A549 (cell line): ENCODE measurements around the gene ATAD5. TPM values are rescaled to one million over a fixed set of nuclear protein-coding genes. Genes with fewer than 3 reads are reported as not detected.

ENCODE experiments used
- ATAC-seq, 2 experiments: fragments of 200-7000 bp in 1 of 2; fragments of >200 bp in 1 of 2; cut with Nextera tagmentation in 1 of 2; cut with Tn5 transposase in 1 of 2; 3 replicates each; pipeline versions ENCODE4 v1.8.0 to v1.9.1; 2018 to 2020; ENCODE audit warnings: mild to moderate bottlenecking in 1 of 2, moderate library complexity in 1 of 2
- CTCF ChIA-PET: fragments of 300-600 bp; sonication (Branson Sonifier 250); formaldehyde crosslinking; extraction: SDS; loops from one replicate; lab custom pipeline; 2021; ENCODE audit warnings: antibody characterized with exemption, inconsistent platforms; lab: Yijun Ruan, JAX
- POLR2A ChIA-PET: fragments of 350-600 bp; formaldehyde crosslinking; extraction: SDS; loops from one replicate; lab custom pipeline; 2021; ENCODE audit warnings: antibody characterized with exemption, inconsistent platforms; lab: Yijun Ruan, JAX
- DNase-seq, 2 experiments: peaks; one replicate each; pipeline versions ENCODE4 v3.0.0 to v3.0.0-alpha.2; 2011 to 2016; ENCODE audit warnings: low read depth in 1 of 2, low spot score in 1 of 2
- FAIRE-seq: peaks from 2 replicates; lab custom pipeline; 2011; peaks lifted over from hg19 to GRCh38; lab: Jason Lieb, UNC
- H3K27ac ChIP-seq, 2 experiments: fragments of >200 bp; sonication (Bioruptor Twin); formaldehyde crosslinking; 3 replicates each; pipeline ENCODE4 v1.5.1; 2016 to 2017
- H3K4me1 ChIP-seq: fragments of >200 bp; sonication (Bioruptor Twin); formaldehyde crosslinking; 3 replicates; pipeline ENCODE4 v1.6.1; 2016
- H3K4me2 ChIP-seq: fragments of >200 bp; sonication (Bioruptor Twin); formaldehyde crosslinking; 3 replicates; pipeline ENCODE4 v1.6.1; 2016
- H3K4me3 ChIP-seq: fragments of >200 bp; sonication (Bioruptor Twin); formaldehyde crosslinking; 3 replicates; pipeline ENCODE4 v1.5.1; 2016
- H3K9me3 ChIP-seq: fragments of >200 bp; sonication (Bioruptor Twin); formaldehyde crosslinking; 3 replicates; pipeline ENCODE4 v1.6.1; 2016
- BHLHE40 ChIP-seq: IDR thresholded peaks from 2 replicates; pipeline ENCODE4 v1.6.1; 2012; ENCODE audit warnings: low read depth, low read length, inconsistent platforms
- CBX8 ChIP-seq: fragments of 200-600 bp; sonication (generic); IDR thresholded peaks from 2 replicates; pipeline ENCODE4 v1.6.1; 2016
- CTCF ChIP-seq: fragments of >200 bp; sonication (Bioruptor Twin); formaldehyde crosslinking; IDR thresholded peaks from 3 replicates; pipeline ENCODE4 v1.5.1; 2016
- E2F6 ChIP-seq: IDR thresholded peaks from 2 replicates; pipeline ENCODE4 v1.6.1; 2012; ENCODE audit warnings: low read depth, borderline replicate concordance
- EHMT2 ChIP-seq: fragments of 200-600 bp; sonication (generic); IDR thresholded peaks from 2 replicates; pipeline ENCODE4 v1.6.1; 2016; ENCODE audit warnings: antibody characterized with exemption, low read depth, mild to moderate bottlenecking, moderate library complexity
- ELK1 ChIP-seq: fragments of 150-350 bp; IDR thresholded peaks from 2 replicates; pipeline ENCODE4 v1.6.1; 2014; ENCODE audit warnings: low read depth, mild to moderate bottlenecking, low read length
- EP300 ChIP-seq, 2 experiments: fragments of >200 bp; sonication (Bioruptor Twin); formaldehyde crosslinking; IDR thresholded peaks; 2 replicates in 1 of 2; 3 replicates in 1 of 2; pipeline ENCODE4 v1.6.1; 2016 to 2017
- ESRRA ChIP-seq: fragments of 150-350 bp; IDR thresholded peaks from 2 replicates; pipeline ENCODE4 v1.6.1; 2014; ENCODE audit warnings: mild to moderate bottlenecking, low read length, borderline replicate concordance
- HEYL ChIP-seq: fragments of 250-450 bp; sonication (Bioruptor Pico); IDR thresholded peaks from 2 replicates; pipeline ENCODE4 v1.8.0; 2021; ENCODE audit warnings: mild to moderate bottlenecking, moderate library complexity
- JUN ChIP-seq, 2 experiments: fragments of >200 bp; sonication (Bioruptor Twin); formaldehyde crosslinking; IDR thresholded peaks; 2 replicates in 1 of 2; 3 replicates in 1 of 2; pipeline ENCODE4 v1.6.1; 2016 to 2017
- JUNB ChIP-seq: fragments of >200 bp; sonication (Bioruptor Twin); formaldehyde crosslinking; IDR thresholded peaks from 2 replicates; pipeline ENCODE4 v1.6.1; 2016
- MAFK ChIP-seq: fragments of 450-650 bp; IDR thresholded peaks from 2 replicates; pipeline ENCODE4 v1.6.1; 2014; ENCODE audit not compliant: partially characterized antibody
- MYC ChIP-seq: IDR thresholded peaks from 2 replicates; pipeline ENCODE4 v1.6.1; 2012; ENCODE audit warnings: mild to moderate bottlenecking, inconsistent platforms, low read length, improper control_type of control experiment, borderline replicate concordance
- NFE2L2 ChIP-seq: fragments of 150-350 bp; conservative IDR thresholded peaks from 2 replicates; pipeline ENCODE4 v1.6.1; 2014; ENCODE audit warnings: low read length
- NR3C1 ChIP-seq: fragments of >200 bp; sonication (Bioruptor Twin); formaldehyde crosslinking; IDR thresholded peaks from 3 replicates; pipeline ENCODE4 v1.6.1; 2017
- PHF8 ChIP-seq: fragments of 200-600 bp; sonication (generic); IDR thresholded peaks from 2 replicates; pipeline ENCODE4 v1.6.1; 2016; ENCODE audit warnings: low read depth, mild to moderate bottlenecking, antibody characterized with exemption, moderate library complexity, borderline replicate concordance
- POLR2A ChIP-seq: IDR thresholded peaks from 2 replicates; pipeline ENCODE4 v1.6.1; 2012; ENCODE audit warnings: mild to moderate bottlenecking, low read length
- POLR2AphosphoS2 ChIP-seq: conservative IDR thresholded peaks from 2 replicates; pipeline ENCODE4 v1.6.1; 2012; ENCODE audit warnings: low read length, improper control_type of control experiment, inconsistent platforms
- RAD21 ChIP-seq, 2 experiments: fragments of >200 bp in 1 of 2; sonication (Bioruptor Twin) in 1 of 2; formaldehyde crosslinking in 1 of 2; IDR thresholded peaks in 1 of 2; conservative IDR thresholded peaks in 1 of 2; 2 replicates in 1 of 2; 3 replicates in 1 of 2; pipeline ENCODE4 v1.6.1; 2012 to 2018; ENCODE audit warnings: inconsistent platforms in 1 of 2
- ZC3H11A ChIP-seq: fragments of 450-650 bp; IDR thresholded peaks from 2 replicates; pipeline ENCODE4 v1.6.1; 2014; ENCODE audit warnings: antibody characterized with exemption, mild to moderate bottlenecking
- ZSCAN20 ChIP-seq: fragments of 250-450 bp; sonication (Bioruptor Pico); IDR thresholded peaks from 2 replicates; pipeline ENCODE4 v1.8.0; 2022; ENCODE audit warnings: mild to moderate bottlenecking, moderate library complexity
- WGBS: methylation state at CpG from one replicate; pipeline ENCODE4 v1.1.6; 2017; ENCODE audit errors: missing lambda C conversion rate; 5-methylcytosine and 5-hydroxymethylcytosine counted together
- polyA plus RNA-seq, 4 experiments: library from polyadenylated mRNA; depleted of rRNA in 3 of 4; stranded (reverse); fragments of >200 nt; fragmentation: RNase III in 1 of 4; extraction: RNeasy Plus Mini Kit Qiagen cat#74134 plus additional on column Dnase treatment in 1 of 4; gene quantifications; 2 replicates in 3 of 4; 3 replicates in 1 of 4; pipeline ENCODE4 v1.2.3, GENCODE V29; 2011 to 2017
- TF ChIP-seq, protein P1 (sequence below): fragments of 250-450 bp; sonication (Bioruptor Pico); IDR thresholded peaks from 2 replicates; pipeline ENCODE4 v1.5.0; 2020; ENCODE audit warnings: low read depth, mild to moderate bottlenecking, moderate library complexity
- TF ChIP-seq, protein P2 (sequence below): IDR thresholded peaks from 2 replicates; pipeline ENCODE4 v1.6.1; 2012
- TF ChIP-seq, protein P3 (sequence below): fragments of >200 bp; sonication (Bioruptor Twin); formaldehyde crosslinking; IDR thresholded peaks from 3 replicates; pipeline ENCODE4 v1.6.1; 2016

Gene ATAD5
- polyA plus RNA-seq, 2 of the 4 experiments (the other 2 are of a cell fraction), result 4.5 to 9.5 TPM

DNA sequence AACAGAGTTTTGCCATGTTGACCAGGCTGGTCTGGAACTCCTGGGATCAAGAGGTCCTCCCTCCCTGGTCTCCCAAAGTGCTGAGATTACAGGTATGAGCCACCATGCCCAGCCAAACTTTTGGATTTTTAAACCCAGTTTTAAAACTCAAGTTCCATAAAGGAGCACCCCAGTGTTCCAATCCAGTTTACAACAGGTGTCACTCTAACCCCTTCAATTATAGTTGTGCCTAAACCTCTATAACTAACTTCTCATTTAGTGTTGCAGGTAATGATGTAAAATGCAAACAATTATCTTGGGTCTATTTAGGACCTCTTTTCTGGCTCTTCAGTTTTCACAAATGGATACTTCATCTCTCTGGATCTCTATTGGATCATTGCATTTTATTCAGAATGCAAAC lies 82.2 kb downstream of the ATAD5 start:
- ATAC-seq, result no peak
- FAIRE-seq, result no peak
- no peaks in the 10 kb centered on the region for H3K4me1 ChIP-seq
- CTCF ChIA-PET, result no interaction called here
- TF ChIP-seq CTCF (0 out of 3 replicates have a peak, but pooled peaks have one; percentile 8), ESRRA (no peak), RAD21 (conservative IDR thresholded peaks at IDR 0.05 in 1 of 2, IDR thresholded peaks at IDR 0.05 in 1 of 2) (0 out of 5 replicates have a peak, but pooled peaks of 1 of the 2 experiments have one; percentile 12), EP300 (IDR thresholded peaks at IDR 0.05) (no peak), JUN (IDR thresholded peaks at IDR 0.05) (no peak)
- H3K4me2 ChIP-seq, result no peak overlapping the region
- POLR2A ChIA-PET, result no interaction called here
- H3K27ac ChIP-seq, result no peak overlapping the region
- DNase-seq, result no peak
- H3K4me3 ChIP-seq, result no peak overlapping the region
- no peaks in the 10 kb centered on the region for H3K9me3 ChIP-seq

DNA sequence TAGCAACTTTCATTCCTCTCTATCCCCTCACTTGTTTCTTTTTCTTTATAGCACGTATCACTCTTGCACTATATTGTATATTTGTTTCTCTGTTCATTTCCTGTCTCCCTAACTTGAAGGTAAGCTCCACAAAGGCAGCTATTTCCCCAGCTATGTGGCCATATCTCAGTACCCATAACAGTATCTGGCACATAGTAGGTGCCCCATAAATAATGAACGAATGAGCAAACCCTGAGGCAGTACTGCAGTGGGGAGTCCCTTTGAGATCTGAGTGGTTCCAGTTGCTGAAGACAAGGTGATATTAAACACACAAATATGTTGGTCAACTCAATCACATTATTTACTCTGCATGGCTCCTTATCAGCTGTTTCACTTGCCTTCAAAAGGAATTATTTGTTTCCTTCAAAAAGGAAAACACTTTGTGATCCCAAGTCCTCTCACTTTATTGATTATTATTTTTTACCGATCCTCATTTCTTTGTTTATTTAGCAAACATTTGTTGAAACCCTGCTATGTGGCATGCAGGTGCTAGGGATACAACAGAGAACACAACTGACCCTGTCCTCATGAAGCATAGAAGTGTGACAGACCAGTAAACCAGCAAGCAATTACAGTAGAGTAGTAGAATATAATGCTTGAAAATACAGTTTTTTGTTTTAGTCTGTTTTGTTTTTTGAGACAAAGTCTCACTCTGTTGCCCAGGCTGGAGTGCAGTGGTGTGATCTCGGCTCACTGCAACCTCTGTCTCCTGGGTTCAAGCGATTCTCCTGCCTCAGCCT lies 84.3 kb downstream of the ATAD5 start:
- ATAC-seq, result no peak

DNA sequence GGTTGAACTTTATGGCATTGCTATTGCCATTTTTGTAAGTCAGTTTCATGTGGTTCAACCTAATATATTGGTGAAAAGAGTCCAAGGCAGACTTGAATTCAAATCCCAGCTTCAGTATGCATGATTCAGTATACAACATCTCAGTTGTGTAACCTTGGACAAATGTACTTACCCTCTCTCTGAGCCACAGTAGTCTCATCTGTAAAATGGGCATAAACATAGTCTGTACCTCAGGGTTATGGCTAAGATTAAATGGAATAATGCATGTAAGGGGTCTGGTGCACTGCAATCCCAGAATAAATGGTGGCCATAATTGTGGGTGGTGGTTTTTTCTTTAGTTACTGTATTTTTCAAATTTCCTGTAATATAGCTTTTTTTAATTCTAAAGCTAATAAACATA lies 85.3 kb downstream of the ATAD5 start:
- ATAC-seq (no peak), FAIRE-seq (no peak), DNase-seq (no peak)
- ChIA-PET POLR2A (interaction anchor here (1.0 to 1.1 kb wide), 2 partner anchors 10 to 54 kb away, joined by 3 to 4 read pairs; partner anchors contain the start of gene RNF135), CTCF (interaction anchor here (0.6 to 2.1 kb wide), 4 partner anchors 11 to 298 kb away, joined by 3 to 6 read pairs (median 4); no protein-coding TSS in a partner anchor)
- Histone ChIP-seq H3K4me1 (0 out of 3 replicates have a peak, but pooled peaks cover 5% of the 10 kb centered on the region), H3K9me3 (no peaks in the 10 kb centered on the region), H3K27ac (no peak overlapping the region), H3K4me2 (no peak overlapping the region), H3K4me3 (no peak overlapping the region)
- TF ChIP-seq BHLHE40 (no peak), EHMT2 (no peak), EP300 (IDR thresholded peaks at IDR 0.05) (no peak), POLR2A (no peak), HEYL (no peak), ESRRA (no peak), ELK1 (no peak), MAFK (no peak), MYC (no peak), CBX8 (no peak), JUNB (no peak), ZSCAN20 (no peak), POLR2AphosphoS2 (no peak), NFE2L2 (no peak)
- TF ChIP-seq, protein P1, sequence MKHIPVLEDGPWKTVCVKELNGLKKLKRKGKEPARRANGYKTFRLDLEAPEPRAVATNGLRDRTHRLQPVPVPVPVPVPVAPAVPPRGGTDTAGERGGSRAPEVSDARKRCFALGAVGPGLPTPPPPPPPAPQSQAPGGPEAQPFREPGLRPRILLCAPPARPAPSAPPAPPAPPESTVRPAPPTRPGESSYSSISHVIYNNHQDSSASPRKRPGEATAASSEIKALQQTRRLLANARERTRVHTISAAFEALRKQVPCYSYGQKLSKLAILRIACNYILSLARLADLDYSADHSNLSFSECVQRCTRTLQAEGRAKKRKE (CRISPR knock-in tag), result no peak
- TF ChIP-seq, protein P2, sequence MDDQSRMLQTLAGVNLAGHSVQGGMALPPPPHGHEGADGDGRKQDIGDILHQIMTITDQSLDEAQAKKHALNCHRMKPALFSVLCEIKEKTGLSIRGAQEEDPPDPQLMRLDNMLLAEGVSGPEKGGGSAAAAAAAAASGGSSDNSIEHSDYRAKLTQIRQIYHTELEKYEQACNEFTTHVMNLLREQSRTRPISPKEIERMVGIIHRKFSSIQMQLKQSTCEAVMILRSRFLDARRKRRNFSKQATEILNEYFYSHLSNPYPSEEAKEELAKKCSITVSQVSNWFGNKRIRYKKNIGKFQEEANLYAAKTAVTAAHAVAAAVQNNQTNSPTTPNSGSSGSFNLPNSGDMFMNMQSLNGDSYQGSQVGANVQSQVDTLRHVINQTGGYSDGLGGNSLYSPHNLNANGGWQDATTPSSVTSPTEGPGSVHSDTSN, result no peak

More for the DNA sequence above, 84.3 kb downstream of the ATAD5 start:
- DNase-seq, result no peak
- FAIRE-seq, result peak; percentile 70
- Histone ChIP-seq H3K4me1 (0 out of 3 replicates have a peak, but pooled peaks cover 3% of the 10 kb centered on the region), H3K4me3 (no peak overlapping the region), H3K9me3 (no peaks in the 10 kb centered on the region), H3K27ac (no peak overlapping the region)
- 47% methylated on average over 5 of the region's 5 CpGs for WGBS
- POLR2A ChIA-PET, result interaction anchor here (1.0 kb wide), 2 partner anchors 10 to 55 kb away, joined by 3 to 5 read pairs; partner anchors contain the start of genes RNF135 and TEFM
- TF ChIP-seq MYC (no peak), NR3C1 (no peak), ESRRA (no peak), E2F6 (no peak), BHLHE40 (no peak), POLR2AphosphoS2 (no peak), ZC3H11A (no peak), PHF8 (no peak)
- TF ChIP-seq, protein P3, sequence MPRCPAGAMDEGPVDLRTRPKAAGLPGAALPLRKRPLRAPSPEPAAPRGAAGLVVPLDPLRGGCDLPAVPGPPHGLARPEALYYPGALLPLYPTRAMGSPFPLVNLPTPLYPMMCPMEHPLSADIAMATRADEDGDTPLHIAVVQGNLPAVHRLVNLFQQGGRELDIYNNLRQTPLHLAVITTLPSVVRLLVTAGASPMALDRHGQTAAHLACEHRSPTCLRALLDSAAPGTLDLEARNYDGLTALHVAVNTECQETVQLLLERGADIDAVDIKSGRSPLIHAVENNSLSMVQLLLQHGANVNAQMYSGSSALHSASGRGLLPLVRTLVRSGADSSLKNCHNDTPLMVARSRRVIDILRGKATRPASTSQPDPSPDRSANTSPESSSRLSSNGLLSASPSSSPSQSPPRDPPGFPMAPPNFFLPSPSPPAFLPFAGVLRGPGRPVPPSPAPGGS, result no peak
- TF ChIP-seq, all 56 proteins: peak for 0
- CTCF ChIA-PET, result interaction anchor here (0.8 to 1.7 kb wide), 4 partner anchors 8 to 56 kb away, joined by 3 to 10 read pairs (median 6); partner anchors contain the start of gene TEFM
- H3K4me2 ChIP-seq, result no peak overlapping the region
